Neural progenitor cell (in vitro differentiated cells): ENCODE results near the gene RALGAPA2. TPM values are rescaled to one million over a fixed set of nuclear protein-coding genes. Genes with fewer than 3 reads are reported as not detected.

Source experiments
- DNase-seq: peaks from one replicate; pipeline ENCODE4 v3.0.0-alpha.2; 2016; ENCODE audit warnings: low spot score
- H2AFZ ChIP-seq: fragments of 200-600 bp; sonication (generic); replicated peaks from 2 replicates; pipeline ENCODE4 v1.6.1; 2016; ENCODE audit warnings: antibody characterized with exemption
- H3F3A ChIP-seq: fragments of 200-600 bp; sonication (generic); 2 replicates; pipeline ENCODE4 v1.6.1; 2016; ENCODE audit warnings: antibody characterized with exemption, low read depth
- H3K27ac ChIP-seq: fragments of 200-600 bp; sonication (generic); 2 replicates; pipeline ENCODE4 v1.5.1; 2016; ENCODE audit warnings: mild to moderate bottlenecking
- H3K27me3 ChIP-seq: fragments of 200-600 bp; sonication (generic); 2 replicates; pipeline ENCODE4 v1.6.1; 2016; ENCODE audit warnings: mild to moderate bottlenecking, moderate library complexity
- H3K36me3 ChIP-seq: fragments of 200-600 bp; sonication (generic); 2 replicates; pipeline ENCODE4 v1.5.1; 2016
- H3K4me1 ChIP-seq: fragments of 200-600 bp; sonication (generic); 2 replicates; pipeline ENCODE4 v1.6.1; 2016; ENCODE audit warnings: mixed run types
- H3K4me2 ChIP-seq: fragments of 200-600 bp; sonication (generic); 2 replicates; pipeline ENCODE4 v1.6.1; 2016
- H3K4me3 ChIP-seq: fragments of 200-600 bp; sonication (generic); 2 replicates; pipeline ENCODE4 v1.5.1; 2016
- H3K79me2 ChIP-seq: fragments of 200-600 bp; sonication (generic); 2 replicates; pipeline ENCODE4 v1.6.1; 2016; ENCODE audit warnings: low read depth
- H3K9ac ChIP-seq: fragments of 200-600 bp; sonication (generic); 2 replicates; pipeline ENCODE4 v1.6.1; 2016
- H3K9me3 ChIP-seq: fragments of 200-600 bp; sonication (generic); 2 replicates; pipeline ENCODE4 v1.5.1; 2016; ENCODE audit warnings: low read depth
- H4K20me1 ChIP-seq: fragments of 200-600 bp; sonication (generic); 2 replicates; pipeline ENCODE4 v1.6.1; 2016; ENCODE audit warnings: low read depth
- H3K27ac Mint-ChIP-seq: 3 replicates; pipeline ENCODE4 v1.8.0; 2021; ENCODE audit warnings: mixed read lengths
- H3K27me3 Mint-ChIP-seq: 2 replicates; pipeline ENCODE4 v1.8.0; 2022; ENCODE audit warnings: low read depth, mild to moderate bottlenecking, inconsistent platforms, moderate library complexity, mixed read lengths; ENCODE audit not compliant: insufficient read depth
- H3K36me3 Mint-ChIP-seq: 3 replicates; pipeline ENCODE4 v1.8.0; 2021; ENCODE audit warnings: mixed read lengths
- H3K4me1 Mint-ChIP-seq: 3 replicates; pipeline ENCODE4 v1.8.0; 2021; ENCODE audit warnings: mixed read lengths
- H3K4me3 Mint-ChIP-seq: 3 replicates; pipeline ENCODE4 v1.8.0; 2021; ENCODE audit warnings: mild to moderate bottlenecking, moderate library complexity, mixed read lengths
- H3K9me3 Mint-ChIP-seq: 3 replicates; pipeline ENCODE4 v1.8.0; 2020; ENCODE audit warnings: mixed read lengths
- EZH2 ChIP-seq: fragments of 200-600 bp; sonication (generic); IDR thresholded peaks from 2 replicates; pipeline ENCODE4 v1.6.1; 2017; ENCODE audit warnings: antibody characterized with exemption, mild to moderate bottlenecking, moderate library complexity
- EZH2phosphoT487 ChIP-seq: fragments of 200-600 bp; sonication (generic); IDR thresholded peaks from 2 replicates; pipeline ENCODE4 v1.6.1; 2017; ENCODE audit warnings: antibody characterized with exemption
- total RNA-seq: library from RNA; depleted of rRNA; stranded (reverse); fragments of >200 nt; gene quantifications from 2 replicates; pipeline ENCODE4 v1.2.3, GENCODE V29; 2015; ENCODE audit warnings: low replicate concordance
- TF ChIP-seq, protein P1 (sequence below): fragments of 200-600 bp; sonication (generic); IDR thresholded peaks from 2 replicates; pipeline ENCODE4 v1.5.1; 2017; ENCODE audit warnings: antibody characterized with exemption, mild to moderate bottlenecking

The RALGAPA2 gene
- total RNA-seq, 1 donor from 2014 or later = 25.9 TPM

DNA sequence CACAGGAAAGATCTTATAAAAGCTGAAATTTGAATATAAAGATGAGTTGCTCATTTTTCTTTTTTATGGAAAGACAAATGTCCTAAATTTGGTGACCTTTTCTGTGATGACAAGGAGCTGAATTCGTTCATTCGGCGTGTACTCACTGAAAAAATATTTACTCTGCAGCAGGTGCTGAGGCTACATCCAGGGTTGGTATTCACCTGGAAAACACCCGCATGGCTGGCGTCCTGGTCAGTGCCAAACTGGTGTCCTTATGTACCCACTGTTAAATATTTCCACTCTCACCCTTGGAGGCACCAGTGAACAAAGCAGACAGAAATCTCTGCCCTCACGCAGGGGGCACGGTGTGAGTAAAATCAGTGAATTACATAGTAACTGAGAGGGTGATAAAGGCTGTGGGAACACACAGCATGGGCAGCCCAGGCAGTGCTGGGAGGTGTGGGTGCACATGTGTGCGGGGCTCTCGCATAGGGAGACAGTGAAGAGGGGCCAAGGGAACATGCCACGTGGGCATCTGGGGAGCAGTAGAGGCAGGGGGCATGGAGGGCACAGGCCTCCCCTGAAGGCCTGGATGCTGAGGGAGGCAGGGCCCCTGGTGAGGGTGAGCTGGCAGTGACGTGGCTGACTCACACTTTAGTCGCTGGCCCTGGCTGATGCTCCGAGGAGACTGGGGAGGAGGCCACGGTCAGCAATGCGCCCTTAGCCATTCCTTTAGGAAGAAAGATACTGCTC lies 254.9 kb downstream of the RALGAPA2 start:
- peaks cover 35% of the 10 kb centered on the region for H3K4me1 ChIP-seq
- no peak for TF ChIP-seq EZH2
- H3F3A ChIP-seq = peaks cover 18% of the 10 kb centered on the region
- H3K9me3 ChIP-seq = no peaks in the 10 kb centered on the region
- no peaks in the 10 kb centered on the region for H3K9me3 Mint-ChIP-seq
- H3K79me2 ChIP-seq = no peaks in the 10 kb centered on the region
- H3K4me3 Mint-ChIP-seq = no peak overlapping the region
- H3K4me2 ChIP-seq = no peak overlapping the region
- H3K4me1 Mint-ChIP-seq = peaks cover 65% of the 10 kb centered on the region
- peaks cover 5% of the 10 kb centered on the region for H3K36me3 Mint-ChIP-seq
- H3K27me3 ChIP-seq = no peaks in the 10 kb centered on the region
- DNase-seq = no peak
- no peak overlapping the region for H2AFZ ChIP-seq
- no peaks in the 10 kb centered on the region for H3K36me3 ChIP-seq
- H3K9ac ChIP-seq = no peak overlapping the region
- H3K27ac Mint-ChIP-seq = peak overlapping the region; percentile 84
- H3K27ac ChIP-seq = no peak overlapping the region
- H3K4me3 ChIP-seq = no peak overlapping the region
- H4K20me1 ChIP-seq = no peaks in the 10 kb centered on the region
- H3K27me3 Mint-ChIP-seq = peaks cover 6% of the 10 kb centered on the region

DNA sequence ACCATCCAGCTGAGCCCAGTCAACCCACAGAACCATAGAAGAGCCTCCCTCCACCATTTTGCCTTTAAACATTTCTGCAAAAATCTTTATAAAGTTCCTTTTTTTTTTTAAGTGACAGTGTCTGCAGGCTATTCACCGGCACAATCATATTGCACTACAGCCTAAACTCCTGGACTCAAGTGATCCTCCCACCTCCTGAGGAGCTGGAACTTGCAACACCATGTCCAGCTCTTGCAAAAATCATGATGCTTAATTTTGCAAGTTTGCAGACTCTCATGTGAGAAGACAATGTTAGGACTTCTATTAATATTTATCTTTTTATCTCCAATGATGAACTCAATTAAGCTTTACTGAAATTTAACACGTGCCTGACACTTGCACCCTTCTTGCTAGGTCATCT lies 255.7 kb downstream of the RALGAPA2 start:
- Histone ChIP-seq H4K20me1 (peaks cover 4% of the 10 kb centered on the region), H3K36me3 (no peaks in the 10 kb centered on the region), H3K27me3 (peaks cover 4% of the 10 kb centered on the region), H3K79me2 (no peaks in the 10 kb centered on the region), H3K4me2 (no peak overlapping the region), H3K27ac (no peak overlapping the region), H3F3A (peaks cover 22% of the 10 kb centered on the region), H3K4me3 (no peak overlapping the region), H2AFZ (no peak overlapping the region), H3K4me1 (peaks cover 33% of the 10 kb centered on the region), H3K9ac (no peak overlapping the region), H3K9me3 (no peaks in the 10 kb centered on the region)
- no peak overlapping the region for H3K27ac Mint-ChIP-seq
- TF ChIP-seq, protein P1, sequence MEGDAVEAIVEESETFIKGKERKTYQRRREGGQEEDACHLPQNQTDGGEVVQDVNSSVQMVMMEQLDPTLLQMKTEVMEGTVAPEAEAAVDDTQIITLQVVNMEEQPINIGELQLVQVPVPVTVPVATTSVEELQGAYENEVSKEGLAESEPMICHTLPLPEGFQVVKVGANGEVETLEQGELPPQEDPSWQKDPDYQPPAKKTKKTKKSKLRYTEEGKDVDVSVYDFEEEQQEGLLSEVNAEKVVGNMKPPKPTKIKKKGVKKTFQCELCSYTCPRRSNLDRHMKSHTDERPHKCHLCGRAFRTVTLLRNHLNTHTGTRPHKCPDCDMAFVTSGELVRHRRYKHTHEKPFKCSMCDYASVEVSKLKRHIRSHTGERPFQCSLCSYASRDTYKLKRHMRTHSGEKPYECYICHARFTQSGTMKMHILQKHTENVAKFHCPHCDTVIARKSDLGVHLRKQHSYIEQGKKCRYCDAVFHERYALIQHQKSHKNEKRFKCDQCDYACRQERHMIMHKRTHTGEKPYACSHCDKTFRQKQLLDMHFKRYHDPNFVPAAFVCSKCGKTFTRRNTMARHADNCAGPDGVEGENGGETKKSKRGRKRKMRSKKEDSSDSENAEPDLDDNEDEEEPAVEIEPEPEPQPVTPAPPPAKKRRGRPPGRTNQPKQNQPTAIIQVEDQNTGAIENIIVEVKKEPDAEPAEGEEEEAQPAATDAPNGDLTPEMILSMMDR = no peak
- no peak for TF ChIP-seq EZH2phosphoT487
- no peak for TF ChIP-seq EZH2
- H3K9me3 Mint-ChIP-seq = no peaks in the 10 kb centered on the region
- no peak overlapping the region for H3K4me3 Mint-ChIP-seq
- no peak for DNase-seq
- H3K4me1 Mint-ChIP-seq = peaks cover 64% of the 10 kb centered on the region
- peaks cover 5% of the 10 kb centered on the region for H3K36me3 Mint-ChIP-seq
- peaks cover 6% of the 10 kb centered on the region for H3K27me3 Mint-ChIP-seq

DNA sequence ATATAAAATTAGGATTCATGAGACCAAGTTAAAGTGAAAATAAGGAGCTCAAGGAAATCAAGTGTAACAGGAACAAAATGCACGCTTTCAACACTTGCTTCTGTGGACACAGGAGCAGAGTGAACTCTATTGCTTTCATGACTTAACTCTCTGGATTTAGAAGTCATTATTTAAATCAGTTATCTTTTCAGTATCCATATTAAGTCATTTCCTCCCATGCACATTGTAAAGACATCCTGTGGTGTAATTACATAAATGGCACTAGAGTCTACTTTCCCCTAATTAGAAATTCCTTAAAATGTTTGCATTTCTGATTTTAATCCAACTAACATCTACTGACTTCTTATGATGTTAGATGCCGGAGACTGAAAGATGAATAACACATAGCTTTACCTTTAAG lies 256.5 kb downstream of the RALGAPA2 start:
- Mint-ChIP-seq H3K9me3 (no peaks in the 10 kb centered on the region), H3K4me3 (no peak overlapping the region), H3K27ac (no peak overlapping the region), H3K27me3 (peaks cover 6% of the 10 kb centered on the region), H3K36me3 (peaks cover 5% of the 10 kb centered on the region), H3K4me1 (peaks cover 56% of the 10 kb centered on the region)
- no peaks in the 10 kb centered on the region for H3K9me3 ChIP-seq
- TF ChIP-seq, protein P1 = no peak
- no peak for TF ChIP-seq EZH2phosphoT487
- no peak for TF ChIP-seq EZH2
- peaks cover 4% of the 10 kb centered on the region for H4K20me1 ChIP-seq
- H3K4me2 ChIP-seq = no peak overlapping the region
- no peak overlapping the region for H3K9ac ChIP-seq
- H3K27ac ChIP-seq = no peak overlapping the region
- no peaks in the 10 kb centered on the region for H3K36me3 ChIP-seq
- peaks cover 15% of the 10 kb centered on the region for H3F3A ChIP-seq
- H2AFZ ChIP-seq = no peak overlapping the region
- peaks cover 11% of the 10 kb centered on the region for H3K27me3 ChIP-seq
- H3K79me2 ChIP-seq = no peaks in the 10 kb centered on the region
- no peak for DNase-seq
- peaks cover 24% of the 10 kb centered on the region for H3K4me1 ChIP-seq
- H3K4me3 ChIP-seq = no peak overlapping the region
